SK-N-SH (cell line): Measurements from ENCODE around the gene DIRAS1. TPM values are rescaled to one million over a fixed set of nuclear protein-coding genes. Genes with fewer than 3 reads are reported as not detected.
"Not testable (repeated sequence)": the region's sequence is repeated elsewhere in the genome, so short reads cannot be mapped to it uniquely, and the experiment has no call there.

ENCODE experiments used
- CTCF ChIA-PET: fragments of 300-600, 350-600 bp; formaldehyde crosslinking; extraction: SDS; loops from one replicate; lab custom pipeline; 2021; lab: Yijun Ruan, JAX
- POLR2A ChIA-PET: fragments of 350-600 bp; sonication (Branson Sonifier 250); formaldehyde crosslinking; extraction: SDS; loops from one replicate; lab custom pipeline; 2020; ENCODE audit warnings: antibody characterized with exemption, inconsistent platforms; lab: Yijun Ruan, JAX
- DNase-seq: peaks from one replicate; pipeline ENCODE4 v3.0.0; 2012
- H2AFZ ChIP-seq: fragments of 200-600 bp; sonication (generic); 2 replicates; pipeline ENCODE4 v1.8.1; 2016; ENCODE audit warnings: antibody characterized with exemption, mild to moderate bottlenecking, low read depth
- H3F3A ChIP-seq: fragments of 200-600 bp; sonication (generic); replicated peaks from 2 replicates; pipeline ENCODE3; 2016; ENCODE audit warnings: antibody characterized with exemption, mild to moderate bottlenecking; ENCODE audit not compliant: insufficient read depth
- H3K27ac ChIP-seq, 2 experiments: fragments of 200-500 bp in 1 of 2; fragments of 200-600 bp in 1 of 2; sonication (Bioruptor generic) in 1 of 2; sonication (generic), shearing (Covaris generic) in 1 of 2; 2 replicates each; pipeline versions ENCODE4 v1.5.1 to v1.6.1; 2014 to 2016; ENCODE audit warnings: low read depth in 2 of 2, inconsistent platforms in 1 of 2, low read length in 1 of 2, mild to moderate bottlenecking in 1 of 2, mixed read lengths in 1 of 2
- H3K27me3 ChIP-seq: fragments of 200-600 bp; sonication (generic), shearing (Covaris generic); 2 replicates; pipeline ENCODE4 v1.6.1; 2016; ENCODE audit warnings: mixed run types; ENCODE audit not compliant: insufficient read depth
- H3K36me3 ChIP-seq, 2 experiments: fragments of 200-500 bp in 1 of 2; fragments of 200-600 bp in 1 of 2; sonication (Bioruptor generic) in 1 of 2; sonication (generic) in 1 of 2; replicated peaks in 1 of 2; 2 replicates each; pipeline versions ENCODE3 to v1.5.1; 2014 to 2016; ENCODE audit warnings: low read length in 1 of 2, mild to moderate bottlenecking in 1 of 2; ENCODE audit not compliant: insufficient read depth in 2 of 2, control insufficient read depth in 1 of 2
- H3K4me1 ChIP-seq, 2 experiments: fragments of 200-500 bp in 1 of 2; fragments of 200-600 bp in 1 of 2; sonication (Bioruptor generic) in 1 of 2; sonication (generic), shearing (Covaris generic) in 1 of 2; 2 replicates each; pipeline versions ENCODE4 v1.5.1 to v1.6.1; 2014 to 2016; ENCODE audit warnings: low read depth in 1 of 2, low read length in 1 of 2, mixed run types in 1 of 2; ENCODE audit not compliant: insufficient read depth in 2 of 2, control insufficient read depth in 1 of 2
- H3K4me2 ChIP-seq: fragments of 200-600 bp; sonication (generic), shearing (Covaris generic); 2 replicates; pipeline ENCODE4 v1.6.1; 2017; ENCODE audit warnings: mixed run types
- H3K4me3 ChIP-seq, 2 experiments: fragments of 200-500 bp in 1 of 2; fragments of 200-600 bp in 1 of 2; sonication (Bioruptor generic) in 1 of 2; sonication (generic), shearing (Covaris generic) in 1 of 2; 2 replicates each; pipeline versions ENCODE4 v1.5.1 to v1.8.1; 2014 to 2016; ENCODE audit warnings: low read depth in 2 of 2, inconsistent platforms in 1 of 2, low read length in 1 of 2, mild to moderate bottlenecking in 1 of 2, mixed read lengths in 1 of 2, moderate library complexity in 1 of 2
- H3K79me2 ChIP-seq: fragments of 200-600 bp; sonication (generic); 2 replicates; pipeline ENCODE4 v1.8.1; 2017; ENCODE audit warnings: mild to moderate bottlenecking; ENCODE audit not compliant: insufficient read depth
- H3K9ac ChIP-seq: fragments of 200-600 bp; sonication (generic); 2 replicates; pipeline ENCODE4 v1.6.1; 2017; ENCODE audit warnings: mixed run types
- H3K9me2 ChIP-seq: fragments of 200-600 bp; sonication (generic); 2 replicates; pipeline ENCODE4 v1.6.1; 2017; ENCODE audit warnings: mixed run types
- H3K9me3 ChIP-seq: fragments of 200-600 bp; sonication (generic); 2 replicates; pipeline ENCODE4 v1.6.1; 2017; ENCODE audit warnings: mixed run types, mild to moderate bottlenecking, moderate library complexity
- H4K20me1 ChIP-seq: fragments of 200-600 bp; sonication (generic); 2 replicates; pipeline ENCODE4 v1.6.1; 2017; ENCODE audit warnings: mild to moderate bottlenecking, mixed run types; ENCODE audit not compliant: insufficient read depth
- JUND ChIP-seq: IDR thresholded peaks from 2 replicates; pipeline ENCODE4 v1.4.0; 2012
- MEF2A ChIP-seq: IDR thresholded peaks from 2 replicates; pipeline ENCODE4 v1.4.0; 2012; ENCODE audit warnings: low read depth, borderline replicate concordance
- RFX5 ChIP-seq: IDR thresholded peaks from 2 replicates; pipeline ENCODE4 v1.6.1; 2012; ENCODE audit warnings: mild to moderate bottlenecking, improper control_type of control experiment, low read length
- WGBS: methylation state at CpG from one replicate; pipeline ENCODE4 v1.1.6; 2017; ENCODE audit warnings: low lambda C conversion rate; 5-methylcytosine and 5-hydroxymethylcytosine counted together
- polyA plus RNA-seq, 3 experiments: library from polyadenylated mRNA; depleted of rRNA; stranded (reverse); fragments of >200 nt; gene quantifications; 2 replicates each; pipeline ENCODE4 v1.2.3, GENCODE V29; 2012
- TF ChIP-seq, protein P1 (sequence below): fragments of 200-600 bp; sonication (generic); IDR thresholded peaks from 2 replicates; pipeline ENCODE4 v1.6.1; 2017; ENCODE audit warnings: antibody characterized with exemption, mild to moderate bottlenecking, moderate library complexity
- TF ChIP-seq, protein P2 (sequence below): IDR thresholded peaks from 2 replicates; pipeline ENCODE4 v1.4.0; 2012; ENCODE audit warnings: low read depth, borderline replicate concordance
- TF ChIP-seq, protein P3 (sequence below): IDR thresholded peaks from 2 replicates; pipeline ENCODE4 v1.4.0; 2012; ENCODE audit warnings: low read depth

DIRAS1 gene
- polyA plus RNA-seq, 1 of the 3 experiments (the other 2 are of a cell fraction), result 9.0 TPM

DNA sequence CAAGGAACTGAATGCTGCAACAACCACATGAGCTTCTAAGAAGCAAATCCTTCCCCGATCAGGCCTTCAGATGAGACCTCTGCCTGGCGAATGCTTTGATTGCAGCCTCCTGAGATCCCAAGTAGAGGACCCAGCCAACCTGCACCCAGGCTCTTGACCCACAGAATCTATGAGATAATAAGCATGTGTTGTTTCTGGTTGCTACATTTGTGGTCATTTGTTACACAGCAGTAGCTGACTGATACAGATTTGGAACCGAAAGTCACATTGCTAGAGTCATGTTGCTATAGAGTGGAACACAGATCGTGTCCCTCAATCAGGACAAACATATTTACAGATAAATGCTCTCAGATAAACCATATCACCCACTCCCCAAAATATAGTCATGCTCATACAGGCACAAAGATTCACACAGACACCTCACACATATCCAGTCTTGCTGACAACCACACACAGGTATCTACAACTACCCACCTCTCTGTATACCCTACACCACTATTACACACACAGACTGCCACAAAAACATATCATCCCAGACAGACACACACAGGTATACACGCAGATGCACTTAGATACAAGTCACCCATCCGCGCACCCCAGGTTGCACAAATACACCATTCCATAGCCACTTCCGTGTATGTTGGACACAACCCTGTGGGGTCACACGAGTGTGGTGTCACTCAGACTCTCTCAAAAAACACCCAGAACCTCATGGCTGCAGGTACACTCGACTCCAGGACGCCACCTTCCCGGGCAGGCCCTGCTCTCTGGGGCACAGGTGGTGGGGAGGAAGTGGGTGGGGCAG, 5.5 kb downstream of the DIRAS1 start (continued):
- TF ChIP-seq, protein P1, sequence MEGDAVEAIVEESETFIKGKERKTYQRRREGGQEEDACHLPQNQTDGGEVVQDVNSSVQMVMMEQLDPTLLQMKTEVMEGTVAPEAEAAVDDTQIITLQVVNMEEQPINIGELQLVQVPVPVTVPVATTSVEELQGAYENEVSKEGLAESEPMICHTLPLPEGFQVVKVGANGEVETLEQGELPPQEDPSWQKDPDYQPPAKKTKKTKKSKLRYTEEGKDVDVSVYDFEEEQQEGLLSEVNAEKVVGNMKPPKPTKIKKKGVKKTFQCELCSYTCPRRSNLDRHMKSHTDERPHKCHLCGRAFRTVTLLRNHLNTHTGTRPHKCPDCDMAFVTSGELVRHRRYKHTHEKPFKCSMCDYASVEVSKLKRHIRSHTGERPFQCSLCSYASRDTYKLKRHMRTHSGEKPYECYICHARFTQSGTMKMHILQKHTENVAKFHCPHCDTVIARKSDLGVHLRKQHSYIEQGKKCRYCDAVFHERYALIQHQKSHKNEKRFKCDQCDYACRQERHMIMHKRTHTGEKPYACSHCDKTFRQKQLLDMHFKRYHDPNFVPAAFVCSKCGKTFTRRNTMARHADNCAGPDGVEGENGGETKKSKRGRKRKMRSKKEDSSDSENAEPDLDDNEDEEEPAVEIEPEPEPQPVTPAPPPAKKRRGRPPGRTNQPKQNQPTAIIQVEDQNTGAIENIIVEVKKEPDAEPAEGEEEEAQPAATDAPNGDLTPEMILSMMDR, result no peak
- TF ChIP-seq JUND (no peak), RFX5 (no peak)
- TF ChIP-seq, protein P2, sequence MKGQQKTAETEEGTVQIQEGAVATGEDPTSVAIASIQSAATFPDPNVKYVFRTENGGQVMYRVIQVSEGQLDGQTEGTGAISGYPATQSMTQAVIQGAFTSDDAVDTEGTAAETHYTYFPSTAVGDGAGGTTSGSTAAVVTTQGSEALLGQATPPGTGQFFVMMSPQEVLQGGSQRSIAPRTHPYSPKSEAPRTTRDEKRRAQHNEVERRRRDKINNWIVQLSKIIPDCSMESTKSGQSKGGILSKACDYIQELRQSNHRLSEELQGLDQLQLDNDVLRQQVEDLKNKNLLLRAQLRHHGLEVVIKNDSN, result no peak
- TF ChIP-seq, protein P3, sequence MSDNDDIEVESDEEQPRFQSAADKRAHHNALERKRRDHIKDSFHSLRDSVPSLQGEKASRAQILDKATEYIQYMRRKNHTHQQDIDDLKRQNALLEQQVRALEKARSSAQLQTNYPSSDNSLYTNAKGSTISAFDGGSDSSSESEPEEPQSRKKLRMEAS, result no peak

DNA sequence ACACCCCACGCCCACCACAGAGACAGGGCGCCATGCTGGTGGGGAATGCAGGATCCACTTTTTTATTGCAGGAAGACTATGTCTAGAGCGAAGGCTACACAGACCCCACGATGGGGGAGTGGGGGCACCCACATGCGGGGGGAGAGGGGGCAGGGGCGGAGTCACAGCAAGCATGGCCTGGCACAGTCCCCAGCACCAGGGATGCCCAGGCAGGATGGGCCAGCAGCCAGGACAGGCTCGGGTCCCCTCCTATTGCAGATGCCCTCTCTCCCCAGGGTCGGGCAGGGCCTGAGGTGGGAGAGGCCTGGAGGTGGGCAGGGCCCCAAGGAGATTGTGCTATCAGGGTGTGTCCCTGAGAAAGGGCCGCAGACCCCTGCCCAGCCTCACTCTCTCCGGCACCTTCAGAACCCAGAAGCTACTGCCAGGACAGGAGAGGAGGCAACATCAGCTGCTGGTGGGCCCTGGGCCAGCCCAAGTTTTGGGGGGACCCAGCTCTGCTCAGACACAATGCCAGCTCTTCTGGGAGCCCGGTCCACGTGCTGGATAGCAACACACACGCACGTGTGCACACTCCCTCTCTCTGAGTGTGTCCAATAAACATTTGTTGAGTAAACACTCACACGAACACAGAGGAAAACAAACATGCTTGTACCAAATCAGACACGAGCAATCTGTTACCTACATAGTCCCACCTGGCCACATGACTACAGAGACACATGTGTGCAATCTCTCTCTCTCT, 6.5 kb downstream of the DIRAS1 start:
- H3K9ac ChIP-seq, result no peak overlapping the region
- no peaks in the 10 kb centered on the region for H3K79me2 ChIP-seq
- ChIA-PET CTCF (no interaction called here), POLR2A (no interaction called here)
- H3K4me3 ChIP-seq, result no peak overlapping the region
- no peaks in the 10 kb centered on the region for H3K27me3 ChIP-seq
- no peak for TF ChIP-seq MEF2A
- TF ChIP-seq, protein P1, result no peak
- H3K27ac ChIP-seq, result no peak overlapping the region
- no peaks in the 10 kb centered on the region for H3K36me3 ChIP-seq
- no peaks in the 10 kb centered on the region for H4K20me1 ChIP-seq
- no peak overlapping the region for H2AFZ ChIP-seq
- H3K9me3 ChIP-seq, result 0 out of 2 replicates have a peak, but pooled peaks cover 3% of the 10 kb centered on the region
- no peaks in the 10 kb centered on the region for H3K9me2 ChIP-seq
- DNase-seq, result no peak
- H3K4me2 ChIP-seq, result no peak overlapping the region
- WGBS, result 67% methylated on average over 10 of the region's 16 CpGs
- no peaks in the 10 kb centered on the region for H3F3A ChIP-seq
- H3K4me1 ChIP-seq, result no peaks in the 10 kb centered on the region; a peak in 1 of 4 replicates

DNA sequence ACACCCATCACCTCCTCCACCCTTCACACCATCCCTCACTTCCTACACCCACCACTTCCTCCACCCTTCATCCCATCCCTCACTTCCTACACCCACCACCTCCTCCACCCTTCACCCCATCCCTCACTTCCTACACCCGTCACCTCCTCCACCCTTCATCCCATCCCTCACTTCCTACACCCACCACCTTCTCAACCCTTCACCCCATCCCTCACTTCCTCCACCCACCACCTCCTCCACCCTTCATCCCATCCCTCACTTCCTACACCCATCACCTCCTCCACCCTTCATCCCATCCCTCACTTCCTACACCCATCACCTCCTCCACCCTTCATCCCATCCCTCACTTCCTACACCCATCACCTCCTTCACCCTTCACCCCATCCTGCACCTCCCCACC, 7.1 kb downstream of the DIRAS1 start:
- H3K27me3 ChIP-seq, CTCF ChIA-PET, H3K9me3 ChIP-seq, POLR2A ChIA-PET, DNase-seq, H3F3A ChIP-seq, H3K4me1 ChIP-seq, H3K79me2 ChIP-seq, H3K9me2 ChIP-seq, H3K27ac ChIP-seq, H4K20me1 ChIP-seq, H3K4me3 ChIP-seq, H3K9ac ChIP-seq, H3K36me3 ChIP-seq, H2AFZ ChIP-seq, H3K4me2 ChIP-seq: not testable (repeated sequence)
- WGBS, result 6% methylated on average over 1 of the region's 1 CpG

DNA sequence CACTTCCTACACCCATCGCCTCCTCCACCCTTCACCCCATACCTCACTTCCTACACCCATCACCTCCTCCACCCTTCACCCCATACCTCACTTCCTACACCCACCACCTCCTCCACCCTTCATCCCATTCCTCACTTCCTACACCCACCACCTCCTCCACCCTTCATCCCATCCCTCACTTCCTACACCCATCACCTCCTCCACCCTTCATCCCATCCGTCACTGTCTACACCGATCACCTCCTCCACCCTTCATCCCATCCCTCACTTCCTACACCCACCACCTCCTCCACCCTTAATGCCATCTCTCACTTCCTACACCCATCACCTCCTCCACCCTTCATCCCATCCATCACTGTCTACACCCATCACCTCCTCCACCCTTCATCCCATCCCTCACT, 8.0 kb downstream of the DIRAS1 start:
- H3K27ac ChIP-seq, H3K36me3 ChIP-seq, DNase-seq, H3K4me1 ChIP-seq, H3K4me3 ChIP-seq, H3K9me3 ChIP-seq, H3K79me2 ChIP-seq, POLR2A ChIA-PET, H3K9me2 ChIP-seq, H4K20me1 ChIP-seq, H3K27me3 ChIP-seq, H3K9ac ChIP-seq, H2AFZ ChIP-seq, CTCF ChIA-PET, H3K4me2 ChIP-seq, H3F3A ChIP-seq: not testable (repeated sequence)
- WGBS, result 93% methylated on average over 3 of the region's 3 CpGs
